ENCODE measurements around the gene SEC22A.

SEC22A gene, protein sequence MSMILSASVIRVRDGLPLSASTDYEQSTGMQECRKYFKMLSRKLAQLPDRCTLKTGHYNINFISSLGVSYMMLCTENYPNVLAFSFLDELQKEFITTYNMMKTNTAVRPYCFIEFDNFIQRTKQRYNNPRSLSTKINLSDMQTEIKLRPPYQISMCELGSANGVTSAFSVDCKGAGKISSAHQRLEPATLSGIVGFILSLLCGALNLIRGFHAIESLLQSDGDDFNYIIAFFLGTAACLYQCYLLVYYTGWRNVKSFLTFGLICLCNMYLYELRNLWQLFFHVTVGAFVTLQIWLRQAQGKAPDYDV

GRCh38 chr3:123201557-123202427, at the start of gene SEC22A:
Gene SEC22A (plus strand): TSS chr3:123201943. CDS start chr3:123209218, 7,275 bp downstream.
- H3K27me3 ChIP-seq, result no peaks in the 10 kb centered on the region
- peaks cover 0 to 9% (median 0%) of the 10 kb centered on the region in 11 experiments; a peak in 4 of 22 replicates for H4K20me1 ChIP-seq
- TF ChIP-seq Cebpa-rat (IDR thresholded peaks at IDR 0.05), result no peak
- H3K4me2 ChIP-seq, result peak within 1 kb of the TSS; percentile 82 to 98 (median 95)
- peak within 1 kb of the TSS; percentile 77 to 90 (median 86) for H3K9ac ChIP-seq
- peaks cover 12 to 19% (median 17%) of the 10 kb centered on the region in 10 experiments for H3K4me1 ChIP-seq
- H3K4me3 ChIP-seq, result peak within 1 kb of the TSS; percentile 81 to 98 (median 92)
- H3K27ac ChIP-seq, result peak within 1 kb of the TSS; percentile 65 to 81 (median 73)
- peaks cover 0 to 9% (median 0%) of the 10 kb centered on the region in 11 experiments; a peak in 2 of 22 replicates for H3K36me3 ChIP-seq
- H3K9me3 ChIP-seq (replicated peaks in 1 of 11), result peaks cover 7 to 26% (median 23%) of the 10 kb centered on the region in 11 experiments; a peak in 20 of 22 replicates

- Histone ChIP-seq H3K4me2 (peak overlapping the region in 7 of 11 experiments; percentile 3 to 54 (median 17); a peak in 6 of 22 replicates), H3K36me3 (peaks cover 0 to 28% (median 12%) of the 10 kb centered on the region in 11 experiments; a peak in 15 of 22 replicates), H3K4me1 (peaks cover 27 to 52% (median 41%) of the 10 kb centered on the region in 10 experiments; a peak in 19 of 20 replicates), H3K27me3 (no peaks in the 10 kb centered on the region), H3K4me3 (no peak overlapping the region), H4K20me1 (peaks cover 0 to 3% (median 0%) of the 10 kb centered on the region in 11 experiments; a peak in 1 of 22 replicates), H3K9me3 (replicated peaks in 1 of 11) (peaks cover 0 to 17% (median 15%) of the 10 kb centered on the region in 11 experiments; a peak in 17 of 22 replicates), H3K9ac (no peak overlapping the region; a peak in 1 of 22 replicates), H3K27ac (no peak overlapping the region)
- TF ChIP-seq Cebpa-rat (IDR thresholded peaks at IDR 0.05), result no peak
Measured at GRCh38 chr3:123152687-123153086, 49.1 kb upstream of the SEC22A start.

- Histone ChIP-seq H3K27ac (peak overlapping the region in 3 of 11 experiments; percentile 11 to 27 (median 25); a peak in 4 of 22 replicates), H3K36me3 (peaks cover 0 to 25% (median 12%) of the 10 kb centered on the region in 11 experiments; a peak in 13 of 22 replicates), H3K9ac (no peak overlapping the region; a peak in 1 of 22 replicates), H4K20me1 (peaks cover 0 to 3% (median 0%) of the 10 kb centered on the region in 11 experiments; a peak in 1 of 22 replicates), H3K9me3 (replicated peaks in 1 of 11) (peaks cover 0 to 17% (median 15%) of the 10 kb centered on the region in 11 experiments; a peak in 17 of 22 replicates), H3K4me1 (peaks cover 27 to 59% (median 46%) of the 10 kb centered on the region in 10 experiments), H3K4me2 (peak overlapping the region in 10 of 11 experiments; percentile 6 to 63 (median 44); a peak in 17 of 22 replicates), H3K4me3 (no peak overlapping the region), H3K27me3 (no peaks in the 10 kb centered on the region)
- no peak for TF ChIP-seq Cebpa-rat (IDR thresholded peaks at IDR 0.05)
Measured at GRCh38 chr3:123153125-123154019, 48.4 kb upstream of the SEC22A start.

DNA sequence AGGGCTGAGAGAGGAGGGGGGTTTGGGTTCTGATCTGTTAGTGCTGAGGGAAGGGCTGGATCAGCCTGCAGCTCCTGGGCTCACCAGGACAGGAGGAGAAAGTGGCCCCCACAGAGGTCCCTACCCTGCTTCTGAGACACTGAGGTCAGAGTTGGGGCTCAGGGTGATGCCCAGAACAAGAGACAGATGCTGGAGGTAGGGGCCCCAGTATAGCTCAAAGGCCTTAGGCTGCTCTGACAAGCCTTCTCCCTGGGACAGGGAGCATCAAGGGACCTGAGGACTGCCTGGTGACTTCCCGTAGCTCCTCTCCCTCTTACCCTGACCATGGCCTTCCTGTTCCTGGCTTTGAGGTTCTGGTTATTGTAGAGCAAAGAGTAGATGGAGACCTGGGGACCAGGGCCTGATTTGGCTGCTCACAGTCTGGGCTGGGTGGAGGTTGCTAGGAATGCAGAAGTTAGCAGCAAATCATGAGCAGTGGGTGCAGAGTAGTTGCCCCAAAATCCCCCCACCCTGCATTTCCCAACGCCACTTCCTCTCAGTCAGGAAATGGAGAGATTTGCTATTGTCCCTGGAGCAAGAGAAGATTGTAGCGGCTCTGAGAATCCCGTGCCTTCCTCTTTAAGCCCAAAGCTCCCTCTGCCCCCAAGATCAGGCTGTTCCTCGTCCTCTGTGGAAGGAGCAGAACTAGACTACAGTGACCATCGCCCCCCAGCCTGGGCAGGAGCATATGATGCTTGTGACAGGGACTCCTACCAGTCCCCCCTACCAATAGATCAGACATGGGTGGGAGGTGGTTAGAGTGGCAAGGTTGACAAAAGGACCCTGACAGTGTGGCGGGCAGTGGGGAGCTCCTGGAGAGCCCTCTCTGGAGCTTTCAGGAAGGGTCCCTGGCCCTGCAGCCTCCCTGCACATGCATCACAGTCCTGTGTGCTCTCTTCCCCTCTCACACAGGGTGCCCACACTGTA, 47.4 kb upstream of the SEC22A start:
- H3K36me3 ChIP-seq, result peaks cover 0 to 20% (median 12%) of the 10 kb centered on the region in 11 experiments; a peak in 13 of 22 replicates
- no peak for TF ChIP-seq Cebpa-rat (IDR thresholded peaks at IDR 0.05)
- no peak overlapping the region for H3K9ac ChIP-seq
- H3K4me2 ChIP-seq, result peak overlapping the region; percentile 0 to 63 (median 40); a peak in 17 of 22 replicates
- peaks cover 27 to 63% (median 50%) of the 10 kb centered on the region in 10 experiments for H3K4me1 ChIP-seq
- H4K20me1 ChIP-seq, result peaks cover 0 to 3% (median 0%) of the 10 kb centered on the region in 11 experiments; a peak in 1 of 22 replicates
- no peak overlapping the region for H3K4me3 ChIP-seq
- H3K27me3 ChIP-seq, result no peaks in the 10 kb centered on the region
- peaks cover 0 to 17% (median 15%) of the 10 kb centered on the region in 11 experiments; a peak in 17 of 22 replicates for H3K9me3 ChIP-seq (replicated peaks in 1 of 11)
- H3K27ac ChIP-seq, result peak overlapping the region in 3 of 11 experiments; percentile 11 to 27 (median 25); a peak in 4 of 22 replicates

GRCh38 chr3:123155471-123156011, 46.2 kb upstream of the SEC22A start:
- Histone ChIP-seq H3K27ac (no peak overlapping the region), H3K9me3 (replicated peaks in 1 of 11) (peaks cover 0 to 17% (median 15%) of the 10 kb centered on the region in 11 experiments; a peak in 17 of 22 replicates), H4K20me1 (peaks cover 0 to 3% (median 0%) of the 10 kb centered on the region in 11 experiments; a peak in 1 of 22 replicates), H3K36me3 (peaks cover 0 to 12% (median 8%) of the 10 kb centered on the region in 11 experiments; a peak in 11 of 22 replicates), H3K27me3 (no peaks in the 10 kb centered on the region), H3K4me3 (no peak overlapping the region), H3K4me2 (peak overlapping the region in 6 of 11 experiments; percentile 9 to 47 (median 30); a peak in 4 of 22 replicates), H3K4me1 (peaks cover 27 to 63% (median 50%) of the 10 kb centered on the region in 10 experiments), H3K9ac (no peak overlapping the region)
- no peak for TF ChIP-seq Cebpa-rat (IDR thresholded peaks at IDR 0.05)

- peaks cover 0 to 9% (median under 1%) of the 10 kb centered on the region in 11 experiments; a peak in 7 of 22 replicates for H3K36me3 ChIP-seq
- no peak for TF ChIP-seq Cebpa-rat (IDR thresholded peaks at IDR 0.05)
Measured at GRCh38 chr3:123156276-123156995, 45.3 kb upstream of the SEC22A start.

More at GRCh38 chr3:123156276-123156995, 45.3 kb upstream of the SEC22A start:
- H3K9me3 ChIP-seq (replicated peaks in 1 of 11), result peaks cover 0 to 8% (median 8%) of the 10 kb centered on the region in 11 experiments; a peak in 17 of 22 replicates
- H3K27ac ChIP-seq, result no peak overlapping the region
- no peak overlapping the region for H3K9ac ChIP-seq
- no peak overlapping the region for H3K4me3 ChIP-seq
- H3K4me1 ChIP-seq, result peaks cover 27 to 58% (median 50%) of the 10 kb centered on the region in 10 experiments
- no peaks in the 10 kb centered on the region for H3K27me3 ChIP-seq
- peaks cover 0 to 3% (median 0%) of the 10 kb centered on the region in 11 experiments; a peak in 1 of 22 replicates for H4K20me1 ChIP-seq
- H3K4me2 ChIP-seq, result peak overlapping the region in 5 of 11 experiments; percentile 13 to 46 (median 39); a peak in 8 of 22 replicates

Measured in BLaER1 treated with 17β-estradiol and CSF1 and Interleukin-3, amounts not matched to agents 10 nM and 100 nM (cell line).